SK-N-MC (cell line): ENCODE data around the gene ESYT2.

ENCODE experiments used
- EZH2 ChIP-seq: fragments of 200-600 bp; sonication (generic); IDR thresholded peaks from one replicate; pipeline ENCODE4 v1.6.1; 2017; ENCODE audit warnings: antibody characterized with exemption
- FOXP2 ChIP-seq: optimal IDR thresholded peaks from 2 replicates; pipeline ENCODE3; 2011; ENCODE audit warnings: mild to moderate bottlenecking, moderate library complexity; ENCODE audit not compliant: insufficient read depth; ENCODE audit errors: extremely low read length, control extremely low read depth
- POLR2AphosphoS5 ChIP-seq: IDR thresholded peaks from 2 replicates; pipeline ENCODE4 v1.6.1; 2012; ENCODE audit warnings: mild to moderate bottlenecking, low read depth, low read length, borderline replicate concordance

DNA sequence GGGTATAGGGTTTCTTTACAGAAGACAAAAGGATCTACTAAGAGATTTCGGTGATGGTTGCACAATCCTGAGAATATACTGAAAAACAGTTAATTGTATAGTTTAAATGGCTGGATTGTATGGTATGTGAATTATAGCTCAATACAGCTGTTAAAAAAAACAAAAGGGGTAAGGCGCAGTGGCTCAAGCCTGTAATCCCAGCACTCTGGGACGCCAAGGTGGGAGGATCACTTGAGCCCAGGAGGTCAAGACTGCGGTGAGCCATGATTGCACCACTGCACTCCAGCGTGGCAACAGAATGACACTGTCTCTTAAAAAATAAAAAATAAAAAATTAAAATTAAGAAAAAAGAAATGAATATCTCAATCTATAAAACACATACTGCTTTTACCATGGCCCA, 18.5 kb downstream of the ESYT2 start:
- no peak for TF ChIP-seq POLR2AphosphoS5
- TF ChIP-seq EZH2, result no peak
- no peak for TF ChIP-seq FOXP2
